ENCODE measurements around the gene GPC6.

GRCh38 chr13:93729383-93729782 is 502.8 kb downstream of the GPC6 start:
- TF ChIP-seq CTCF (IDR thresholded peaks at IDR 0.05) (no peak), POLR2A (IDR thresholded peaks at IDR 0.05) (no peak), EP300 (IDR thresholded peaks at IDR 0.05) (no peak), POLR2AphosphoS5 (IDR thresholded peaks at IDR 0.05) (no peak)
